GM23338 (cell line): ENCODE data around the gene IGF1R. TPM values are rescaled to one million over a fixed set of nuclear protein-coding genes. Genes with fewer than 3 reads are reported as not detected.

Experiments
- ATAC-seq: fragments of 200-7000 bp; cut with Tn5 transposase; 3 replicates; pipeline ENCODE4 v1.9.1; 2020
- DNase-seq: peaks from one replicate; pipeline ENCODE4 v3.0.0-alpha.2; 2015; ENCODE audit warnings: low spot score
- H2AFZ ChIP-seq: fragments of 200-600 bp; sonication (generic); 2 replicates; pipeline ENCODE4 v1.8.0; 2016; ENCODE audit warnings: antibody characterized with exemption, mild to moderate bottlenecking, moderate library complexity
- H3F3A ChIP-seq: fragments of 200-600 bp; sonication (generic); replicated peaks from 2 replicates; pipeline ENCODE4 v1.8.0; 2017; ENCODE audit warnings: antibody characterized with exemption, mixed run types, low read depth
- H3K27ac ChIP-seq: fragments of 200-600 bp; sonication (generic); 2 replicates; pipeline ENCODE4 v1.6.1; 2016; ENCODE audit warnings: low read depth
- H3K27me3 ChIP-seq: fragments of 200-600 bp; sonication (generic); 2 replicates; pipeline ENCODE4 v1.8.0; 2016; ENCODE audit warnings: mild to moderate bottlenecking, mixed run types, moderate library complexity; ENCODE audit not compliant: insufficient read depth
- H3K36me3 ChIP-seq: fragments of 200-600 bp; sonication (generic); 2 replicates; pipeline ENCODE4 v1.8.0; 2016; ENCODE audit warnings: mild to moderate bottlenecking; ENCODE audit not compliant: insufficient read depth
- H3K4me1 ChIP-seq: fragments of 200-600 bp; sonication (generic); 2 replicates; pipeline ENCODE4 v1.8.0; 2016; ENCODE audit warnings: mild to moderate bottlenecking, moderate library complexity; ENCODE audit not compliant: insufficient read depth
- H3K4me2 ChIP-seq: fragments of 200-600 bp; sonication (generic); 2 replicates; pipeline ENCODE4 v1.7.1; 2017; ENCODE audit warnings: mixed run types
- H3K4me3 ChIP-seq: fragments of 200-600 bp; sonication (generic); 2 replicates; pipeline ENCODE4 v1.6.1; 2016; ENCODE audit warnings: mixed run types
- H3K79me2 ChIP-seq: fragments of 200-600 bp; sonication (generic); replicated peaks from 2 replicates; pipeline ENCODE4 v1.8.0; 2017; ENCODE audit warnings: mild to moderate bottlenecking; ENCODE audit not compliant: insufficient read depth
- H3K9me2 ChIP-seq: fragments of 200-600 bp; sonication (generic); 2 replicates; pipeline ENCODE4 v1.8.0; 2017; ENCODE audit not compliant: insufficient read depth
- H4K20me1 ChIP-seq: fragments of 200-600 bp; sonication (generic); replicated peaks from 2 replicates; pipeline ENCODE4 v1.8.0; 2017; ENCODE audit warnings: mild to moderate bottlenecking; ENCODE audit not compliant: insufficient read depth
- H3K27ac Mint-ChIP-seq: 2 replicates; pipeline ENCODE4 v1.8.0; 2020; ENCODE audit warnings: inconsistent platforms, mild to moderate bottlenecking, moderate library complexity, mixed read lengths
- H3K27me3 Mint-ChIP-seq: 3 replicates; pipeline ENCODE4 v1.8.0; 2022; ENCODE audit warnings: low read depth, mild to moderate bottlenecking, moderate library complexity, mixed read lengths, inconsistent platforms; ENCODE audit not compliant: insufficient read depth, poor library complexity
- H3K36me3 Mint-ChIP-seq: 3 replicates; pipeline ENCODE4 v1.8.0; 2021; ENCODE audit warnings: low read depth, mild to moderate bottlenecking, inconsistent platforms, moderate library complexity, mixed read lengths
- H3K4me1 Mint-ChIP-seq: 3 replicates; pipeline ENCODE4 v1.8.0; 2020; ENCODE audit warnings: mild to moderate bottlenecking, inconsistent platforms, mixed read lengths
- H3K4me3 Mint-ChIP-seq: 3 replicates; pipeline ENCODE4 v1.8.0; 2021; ENCODE audit warnings: moderate library complexity, mild to moderate bottlenecking, inconsistent platforms, mixed read lengths
- H3K9me3 Mint-ChIP-seq: 3 replicates; pipeline ENCODE4 v1.8.0; 2020; ENCODE audit warnings: moderate library complexity, mild to moderate bottlenecking, inconsistent platforms, mixed read lengths
- CREB1 ChIP-seq: fragments of 250-450 bp; sonication (Bioruptor Pico); IDR thresholded peaks from 2 replicates; pipeline ENCODE4 v1.5.0; 2020; ENCODE audit warnings: low read depth, mild to moderate bottlenecking, moderate library complexity
- EZH2 ChIP-seq: fragments of 200-600 bp; sonication (generic); IDR thresholded peaks from one replicate; pipeline ENCODE4 v1.8.0; 2017; ENCODE audit warnings: antibody characterized with exemption, mild to moderate bottlenecking, low read depth; ENCODE audit not compliant: unreplicated experiment
- EZH2phosphoT487 ChIP-seq: fragments of 200-600 bp; sonication (generic); IDR thresholded peaks from one replicate; pipeline ENCODE4 v1.8.1; 2018; ENCODE audit warnings: antibody characterized with exemption; ENCODE audit not compliant: unreplicated experiment
- JUNB ChIP-seq: IDR thresholded peaks from one replicate; pipeline ENCODE4 v1.6.1; 2016; ENCODE audit warnings: antibody characterized with exemption; ENCODE audit not compliant: unreplicated experiment
- NANOG ChIP-seq: IDR thresholded peaks from 2 replicates; pipeline ENCODE4 v1.6.1; 2016; ENCODE audit warnings: antibody characterized with exemption, borderline replicate concordance
- POLR2AphosphoS5 ChIP-seq: IDR thresholded peaks from 2 replicates; pipeline ENCODE4 v1.6.1; 2016; ENCODE audit warnings: antibody characterized with exemption, low read depth
- STAT1 ChIP-seq: IDR thresholded peaks from one replicate; pipeline ENCODE4 v1.6.1; 2016; ENCODE audit warnings: antibody characterized with exemption; ENCODE audit not compliant: unreplicated experiment
- ZNF114 ChIP-seq: fragments of 250-450 bp; sonication (Bioruptor Pico); IDR thresholded peaks from 2 replicates; pipeline ENCODE4 v1.5.0; 2020; ENCODE audit warnings: mild to moderate bottlenecking, moderate library complexity
- ZNF331 ChIP-seq: fragments of 250-450 bp; sonication (Bioruptor Pico); IDR thresholded peaks from 2 replicates; pipeline ENCODE4 v1.5.0; 2020; ENCODE audit warnings: low read depth, mild to moderate bottlenecking, moderate library complexity
- polyA plus RNA-seq: library from polyadenylated mRNA; unstranded; fragments of >200 nt; fragmentation: Nextera tagmentation; extraction: Ambion mirVana; gene quantifications from 2 replicates; pipeline ENCODE4 v1.2.1, GENCODE V29; 2016
- total RNA-seq: library from RNA; depleted of rRNA; stranded (reverse); fragments of >200 nt; shearing (Covaris generic); gene quantifications from 2 replicates; pipeline ENCODE4 v1.2.3, GENCODE V29; 2014
- TF ChIP-seq, protein P1 (sequence below), 2 experiments: fragments of 200-600 bp in 1 of 2; sonication (generic) in 1 of 2; conservative IDR thresholded peaks; 2 replicates each; pipeline versions ENCODE4 v1.5.1 to v1.6.1; 2016 to 2017; ENCODE audit warnings: antibody characterized with exemption in 2 of 2, low read depth in 2 of 2, mild to moderate bottlenecking in 2 of 2, moderate library complexity in 1 of 2
- TF ChIP-seq, protein P2 (sequence below): fragments of 250-450 bp; sonication (Bioruptor Pico); IDR thresholded peaks from 2 replicates; pipeline ENCODE4 v1.5.0; 2020; ENCODE audit warnings: mild to moderate bottlenecking, moderate library complexity
- TF ChIP-seq, protein P3 (sequence below): IDR thresholded peaks from 2 replicates; pipeline ENCODE4 v1.6.1; 2016; ENCODE audit warnings: antibody characterized with exemption
- TF ChIP-seq, protein P4 (sequence below): IDR thresholded peaks from one replicate; pipeline ENCODE4 v1.6.1; 2018; ENCODE audit warnings: antibody characterized with exemption; ENCODE audit not compliant: unreplicated experiment

Gene IGF1R
- total and polyA plus RNA-seq, 2 experiments from 2014 or later, result 20.4 to 92.2 TPM

DNA sequence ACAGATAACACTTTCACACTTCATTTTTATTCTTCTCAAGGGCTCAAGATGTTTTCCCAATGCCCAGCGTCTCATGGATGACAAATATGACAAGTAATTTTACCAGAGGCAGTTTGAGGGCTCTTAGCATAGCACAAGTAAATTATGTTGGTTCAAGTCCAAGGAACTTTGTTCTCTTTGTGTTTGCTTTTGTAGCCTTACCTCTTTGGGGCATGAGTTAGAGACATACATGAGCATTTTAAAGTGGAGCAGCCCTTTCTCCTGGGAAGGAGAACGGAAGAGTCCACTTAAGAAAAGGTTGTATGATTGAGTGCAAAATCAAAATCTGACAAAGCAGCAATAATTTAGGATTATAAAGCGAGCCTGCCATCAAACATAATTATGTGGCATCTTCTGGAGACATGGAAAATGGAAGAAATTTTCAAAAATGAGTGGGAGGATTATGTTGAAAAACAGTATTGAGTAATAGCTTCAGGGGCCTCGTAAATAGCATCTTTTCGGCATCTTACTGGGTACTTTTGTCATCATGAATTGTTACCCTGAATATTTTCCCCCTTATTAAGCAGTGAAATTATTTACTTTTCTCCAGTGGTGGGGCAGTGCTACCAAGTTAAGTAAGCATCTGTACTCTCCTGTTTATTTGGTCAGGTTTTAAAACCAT is 293.4 kb downstream of the IGF1R start:
- ATAC-seq (no peak), DNase-seq (no peak)
- TF ChIP-seq, protein P1, sequence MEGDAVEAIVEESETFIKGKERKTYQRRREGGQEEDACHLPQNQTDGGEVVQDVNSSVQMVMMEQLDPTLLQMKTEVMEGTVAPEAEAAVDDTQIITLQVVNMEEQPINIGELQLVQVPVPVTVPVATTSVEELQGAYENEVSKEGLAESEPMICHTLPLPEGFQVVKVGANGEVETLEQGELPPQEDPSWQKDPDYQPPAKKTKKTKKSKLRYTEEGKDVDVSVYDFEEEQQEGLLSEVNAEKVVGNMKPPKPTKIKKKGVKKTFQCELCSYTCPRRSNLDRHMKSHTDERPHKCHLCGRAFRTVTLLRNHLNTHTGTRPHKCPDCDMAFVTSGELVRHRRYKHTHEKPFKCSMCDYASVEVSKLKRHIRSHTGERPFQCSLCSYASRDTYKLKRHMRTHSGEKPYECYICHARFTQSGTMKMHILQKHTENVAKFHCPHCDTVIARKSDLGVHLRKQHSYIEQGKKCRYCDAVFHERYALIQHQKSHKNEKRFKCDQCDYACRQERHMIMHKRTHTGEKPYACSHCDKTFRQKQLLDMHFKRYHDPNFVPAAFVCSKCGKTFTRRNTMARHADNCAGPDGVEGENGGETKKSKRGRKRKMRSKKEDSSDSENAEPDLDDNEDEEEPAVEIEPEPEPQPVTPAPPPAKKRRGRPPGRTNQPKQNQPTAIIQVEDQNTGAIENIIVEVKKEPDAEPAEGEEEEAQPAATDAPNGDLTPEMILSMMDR (conservative IDR thresholded peaks at IDR 0.05; ENCODE audit: low read depth in 2 of 2), result no peak
- TF ChIP-seq CREB1, result no peak
- TF ChIP-seq, protein P2, sequence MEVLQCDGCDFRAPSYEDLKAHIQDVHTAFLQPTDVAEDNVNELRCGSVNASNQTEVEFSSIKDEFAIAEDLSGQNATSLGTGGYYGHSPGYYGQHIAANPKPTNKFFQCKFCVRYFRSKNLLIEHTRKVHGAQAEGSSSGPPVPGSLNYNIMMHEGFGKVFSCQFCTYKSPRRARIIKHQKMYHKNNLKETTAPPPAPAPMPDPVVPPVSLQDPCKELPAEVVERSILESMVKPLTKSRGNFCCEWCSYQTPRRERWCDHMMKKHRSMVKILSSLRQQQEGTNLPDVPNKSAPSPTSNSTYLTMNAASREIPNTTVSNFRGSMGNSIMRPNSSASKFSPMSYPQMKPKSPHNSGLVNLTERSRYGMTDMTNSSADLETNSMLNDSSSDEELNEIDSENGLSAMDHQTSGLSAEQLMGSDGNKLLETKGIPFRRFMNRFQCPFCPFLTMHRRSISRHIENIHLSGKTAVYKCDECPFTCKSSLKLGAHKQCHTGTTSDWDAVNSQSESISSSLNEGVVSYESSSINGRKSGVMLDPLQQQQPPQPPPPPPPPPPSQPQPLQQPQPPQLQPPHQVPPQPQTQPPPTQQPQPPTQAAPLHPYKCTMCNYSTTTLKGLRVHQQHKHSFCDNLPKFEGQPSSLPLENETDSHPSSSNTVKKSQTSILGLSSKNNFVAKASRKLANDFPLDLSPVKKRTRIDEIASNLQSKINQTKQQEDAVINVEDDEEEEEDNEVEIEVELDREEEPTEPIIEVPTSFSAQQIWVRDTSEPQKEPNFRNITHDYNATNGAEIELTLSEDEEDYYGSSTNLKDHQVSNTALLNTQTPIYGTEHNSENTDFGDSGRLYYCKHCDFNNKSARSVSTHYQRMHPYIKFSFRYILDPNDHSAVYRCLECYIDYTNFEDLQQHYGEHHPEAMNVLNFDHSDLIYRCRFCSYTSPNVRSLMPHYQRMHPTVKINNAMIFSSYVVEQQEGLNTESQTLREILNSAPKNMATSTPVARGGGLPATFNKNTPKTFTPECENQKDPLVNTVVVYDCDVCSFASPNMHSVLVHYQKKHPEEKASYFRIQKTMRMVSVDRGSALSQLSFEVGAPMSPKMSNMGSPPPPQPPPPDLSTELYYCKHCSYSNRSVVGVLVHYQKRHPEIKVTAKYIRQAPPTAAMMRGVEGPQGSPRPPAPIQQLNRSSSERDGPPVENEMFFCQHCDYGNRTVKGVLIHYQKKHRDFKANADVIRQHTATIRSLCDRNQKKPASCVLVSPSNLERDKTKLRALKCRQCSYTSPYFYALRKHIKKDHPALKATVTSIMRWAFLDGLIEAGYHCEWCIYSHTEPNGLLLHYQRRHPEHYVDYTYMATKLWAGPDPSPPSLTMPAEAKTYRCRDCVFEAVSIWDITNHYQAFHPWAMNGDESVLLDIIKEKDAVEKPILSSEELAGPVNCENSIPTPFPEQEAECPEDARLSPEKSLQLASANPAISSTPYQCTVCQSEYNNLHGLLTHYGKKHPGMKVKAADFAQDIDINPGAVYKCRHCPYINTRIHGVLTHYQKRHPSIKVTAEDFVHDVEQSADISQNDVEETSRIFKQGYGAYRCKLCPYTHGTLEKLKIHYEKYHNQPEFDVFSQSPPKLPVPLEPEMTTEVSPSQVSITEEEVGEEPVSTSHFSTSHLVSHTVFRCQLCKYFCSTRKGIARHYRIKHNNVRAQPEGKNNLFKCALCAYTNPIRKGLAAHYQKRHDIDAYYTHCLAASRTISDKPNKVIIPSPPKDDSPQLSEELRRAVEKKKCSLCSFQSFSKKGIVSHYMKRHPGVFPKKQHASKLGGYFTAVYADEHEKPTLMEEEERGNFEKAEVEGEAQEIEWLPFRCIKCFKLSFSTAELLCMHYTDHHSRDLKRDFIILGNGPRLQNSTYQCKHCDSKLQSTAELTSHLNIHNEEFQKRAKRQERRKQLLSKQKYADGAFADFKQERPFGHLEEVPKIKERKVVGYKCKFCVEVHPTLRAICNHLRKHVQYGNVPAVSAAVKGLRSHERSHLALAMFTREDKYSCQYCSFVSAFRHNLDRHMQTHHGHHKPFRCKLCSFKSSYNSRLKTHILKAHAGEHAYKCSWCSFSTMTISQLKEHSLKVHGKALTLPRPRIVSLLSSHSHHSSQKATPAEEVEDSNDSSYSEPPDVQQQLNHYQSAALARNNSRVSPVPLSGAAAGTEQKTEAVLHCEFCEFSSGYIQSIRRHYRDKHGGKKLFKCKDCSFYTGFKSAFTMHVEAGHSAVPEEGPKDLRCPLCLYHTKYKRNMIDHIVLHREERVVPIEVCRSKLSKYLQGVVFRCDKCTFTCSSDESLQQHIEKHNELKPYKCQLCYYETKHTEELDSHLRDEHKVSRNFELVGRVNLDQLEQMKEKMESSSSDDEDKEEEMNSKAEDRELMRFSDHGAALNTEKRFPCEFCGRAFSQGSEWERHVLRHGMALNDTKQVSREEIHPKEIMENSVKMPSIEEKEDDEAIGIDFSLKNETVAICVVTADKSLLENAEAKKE, result no peak
- no peak for TF ChIP-seq ZNF331 (CRISPR knock-in tag)
- no peak for TF ChIP-seq STAT1
- no peak for TF ChIP-seq JUNB
- TF ChIP-seq ZNF114 (CRISPR knock-in tag), result no peak
- no peak for TF ChIP-seq NANOG
- TF ChIP-seq, protein P3, sequence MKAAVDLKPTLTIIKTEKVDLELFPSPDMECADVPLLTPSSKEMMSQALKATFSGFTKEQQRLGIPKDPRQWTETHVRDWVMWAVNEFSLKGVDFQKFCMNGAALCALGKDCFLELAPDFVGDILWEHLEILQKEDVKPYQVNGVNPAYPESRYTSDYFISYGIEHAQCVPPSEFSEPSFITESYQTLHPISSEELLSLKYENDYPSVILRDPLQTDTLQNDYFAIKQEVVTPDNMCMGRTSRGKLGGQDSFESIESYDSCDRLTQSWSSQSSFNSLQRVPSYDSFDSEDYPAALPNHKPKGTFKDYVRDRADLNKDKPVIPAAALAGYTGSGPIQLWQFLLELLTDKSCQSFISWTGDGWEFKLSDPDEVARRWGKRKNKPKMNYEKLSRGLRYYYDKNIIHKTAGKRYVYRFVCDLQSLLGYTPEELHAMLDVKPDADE, result no peak
- no peak for TF ChIP-seq EZH2
- TF ChIP-seq, protein P4, sequence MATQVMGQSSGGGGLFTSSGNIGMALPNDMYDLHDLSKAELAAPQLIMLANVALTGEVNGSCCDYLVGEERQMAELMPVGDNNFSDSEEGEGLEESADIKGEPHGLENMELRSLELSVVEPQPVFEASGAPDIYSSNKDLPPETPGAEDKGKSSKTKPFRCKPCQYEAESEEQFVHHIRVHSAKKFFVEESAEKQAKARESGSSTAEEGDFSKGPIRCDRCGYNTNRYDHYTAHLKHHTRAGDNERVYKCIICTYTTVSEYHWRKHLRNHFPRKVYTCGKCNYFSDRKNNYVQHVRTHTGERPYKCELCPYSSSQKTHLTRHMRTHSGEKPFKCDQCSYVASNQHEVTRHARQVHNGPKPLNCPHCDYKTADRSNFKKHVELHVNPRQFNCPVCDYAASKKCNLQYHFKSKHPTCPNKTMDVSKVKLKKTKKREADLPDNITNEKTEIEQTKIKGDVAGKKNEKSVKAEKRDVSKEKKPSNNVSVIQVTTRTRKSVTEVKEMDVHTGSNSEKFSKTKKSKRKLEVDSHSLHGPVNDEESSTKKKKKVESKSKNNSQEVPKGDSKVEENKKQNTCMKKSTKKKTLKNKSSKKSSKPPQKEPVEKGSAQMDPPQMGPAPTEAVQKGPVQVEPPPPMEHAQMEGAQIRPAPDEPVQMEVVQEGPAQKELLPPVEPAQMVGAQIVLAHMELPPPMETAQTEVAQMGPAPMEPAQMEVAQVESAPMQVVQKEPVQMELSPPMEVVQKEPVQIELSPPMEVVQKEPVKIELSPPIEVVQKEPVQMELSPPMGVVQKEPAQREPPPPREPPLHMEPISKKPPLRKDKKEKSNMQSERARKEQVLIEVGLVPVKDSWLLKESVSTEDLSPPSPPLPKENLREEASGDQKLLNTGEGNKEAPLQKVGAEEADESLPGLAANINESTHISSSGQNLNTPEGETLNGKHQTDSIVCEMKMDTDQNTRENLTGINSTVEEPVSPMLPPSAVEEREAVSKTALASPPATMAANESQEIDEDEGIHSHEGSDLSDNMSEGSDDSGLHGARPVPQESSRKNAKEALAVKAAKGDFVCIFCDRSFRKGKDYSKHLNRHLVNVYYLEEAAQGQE, result no peak
- no peak for TF ChIP-seq EZH2phosphoT487
- no peak for TF ChIP-seq POLR2AphosphoS5
- Histone ChIP-seq H3K27ac (no peak overlapping the region), H4K20me1 (peaks cover 4% of the 10 kb centered on the region; the same call in 1 of the 2 replicates), H3K36me3 (peaks cover 60% of the 10 kb centered on the region), H3F3A (no peaks in the 10 kb centered on the region), H3K27me3 (no peaks in the 10 kb centered on the region), H3K4me1 (no peaks in the 10 kb centered on the region), H3K4me3 (no peak overlapping the region), H3K4me2 (no peak overlapping the region), H3K9me2 (no peaks in the 10 kb centered on the region), H3K79me2 (0 out of 2 replicates have a peak, but pooled peaks cover 3% of the 10 kb centered on the region), H2AFZ (no peak overlapping the region)
- H3K4me1 Mint-ChIP-seq, result no peaks in the 10 kb centered on the region
- peaks cover 1% of the 10 kb centered on the region for H3K27me3 Mint-ChIP-seq
- H3K36me3 Mint-ChIP-seq, result peaks cover 77% of the 10 kb centered on the region
- H3K4me3 Mint-ChIP-seq, result no peak overlapping the region
- H3K9me3 Mint-ChIP-seq, result no peaks in the 10 kb centered on the region
- H3K27ac Mint-ChIP-seq, result no peak overlapping the region
